HG02884 (cell line): ENCODE measurements around the gene CDH22.

Experiments
- ATAC-seq: cut with Tn5 transposase; IDR thresholded peaks from one replicate; pipeline ENCODE4 v1.9.1; 2021; ENCODE audit warnings: mild to moderate bottlenecking, moderate library complexity; ENCODE audit not compliant: unreplicated experiment

The CDH22 gene

DNA sequence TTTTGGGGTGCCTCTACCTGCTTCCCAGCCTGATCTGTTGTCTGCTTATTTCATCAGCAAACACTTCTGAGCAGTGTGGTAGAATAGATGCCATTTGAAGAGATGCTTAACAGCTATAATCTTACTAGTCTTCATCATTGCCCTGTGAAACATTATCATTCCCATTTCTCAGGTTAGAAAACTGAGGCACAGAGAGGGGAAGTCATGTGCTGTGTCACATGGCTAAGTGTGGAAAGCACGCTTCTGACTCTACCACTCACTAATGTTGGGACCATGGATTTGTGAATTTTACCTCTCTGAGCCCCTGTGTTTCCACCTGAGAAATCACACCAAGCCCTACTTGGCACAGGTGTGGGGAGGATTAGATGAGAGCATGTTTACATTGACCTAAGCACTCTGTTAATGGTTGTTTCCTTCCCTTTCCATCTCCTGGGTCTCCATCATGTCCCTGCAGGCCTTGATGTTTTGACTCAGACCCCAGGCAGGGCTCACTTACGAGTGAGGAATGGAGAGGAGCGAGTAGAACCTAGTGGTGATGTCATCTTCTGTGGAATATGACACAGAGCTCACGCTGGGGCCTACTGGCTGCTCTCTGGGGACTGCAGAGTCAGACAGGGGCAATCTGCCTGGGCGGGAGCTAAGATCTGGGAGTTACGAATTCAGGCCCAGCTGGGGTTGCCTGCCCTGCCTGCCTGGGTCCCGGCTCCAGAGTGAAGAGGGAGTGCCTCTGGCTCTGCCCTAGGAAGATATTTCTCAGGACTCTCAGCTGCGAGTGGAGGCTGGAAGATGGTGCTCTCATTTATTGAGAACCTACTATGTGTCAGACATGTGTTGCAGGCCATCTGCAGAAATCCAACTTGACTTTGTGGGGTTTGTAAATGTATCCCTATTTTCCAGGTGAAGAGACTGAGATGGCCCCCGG is 64.3 kb downstream of the CDH22 start:
- ATAC-seq, result no peak

- ATAC-seq, result no peak
Observed at GRCh38 chr20:46242390-46242789, 65.9 kb downstream of the CDH22 start.

GRCh38 chr20:46240881-46241280 is 67.4 kb downstream of the CDH22 start:
- ATAC-seq, result no peak

- ATAC-seq, result no peak
Observed at GRCh38 chr20:46240065-46240464, 68.2 kb downstream of the CDH22 start.

DNA sequence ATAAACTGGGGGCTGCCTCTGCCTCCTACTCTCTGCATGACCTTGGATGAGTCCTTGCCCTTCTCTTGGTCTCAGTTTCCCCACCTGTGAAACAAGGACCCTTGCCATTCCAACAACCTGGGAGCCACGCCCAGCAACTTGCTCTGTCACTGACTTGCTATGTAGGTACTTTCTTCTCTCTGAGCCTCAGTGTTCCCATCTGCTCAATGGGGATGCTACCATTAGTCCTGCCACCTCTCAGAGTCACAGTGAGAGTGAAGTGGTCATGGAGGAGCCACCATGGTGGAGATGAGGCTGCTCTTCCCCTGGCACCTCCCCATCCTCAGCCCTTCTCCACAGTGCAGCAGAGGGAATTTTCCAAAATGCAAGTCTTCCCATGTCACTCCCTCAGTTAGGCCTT is 70.6 kb downstream of the CDH22 start:
- ATAC-seq, result no peak

GRCh38 chr20:46237227-46237626 is 71.1 kb downstream of the CDH22 start:
- no peak for ATAC-seq

DNA sequence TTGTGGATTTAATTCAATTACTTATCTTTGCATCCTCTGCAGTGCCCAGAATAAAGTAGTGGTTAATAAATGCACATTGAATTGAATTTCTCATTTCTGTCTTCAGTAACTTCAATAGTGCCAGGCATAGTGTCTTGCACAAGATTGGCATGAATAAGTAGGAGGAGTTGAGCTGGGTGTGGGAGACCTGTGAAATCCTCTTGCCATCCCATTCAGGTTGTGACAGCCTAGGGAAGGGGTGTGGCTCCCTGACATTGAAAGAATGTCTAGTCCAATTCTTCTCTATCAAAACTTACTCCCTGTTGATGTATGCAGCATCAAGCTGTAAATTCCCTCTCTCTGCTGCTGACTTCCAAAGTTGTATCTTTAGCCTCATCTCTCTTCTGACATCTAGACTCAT is 73.2 kb downstream of the CDH22 start:
- no peak for ATAC-seq

DNA sequence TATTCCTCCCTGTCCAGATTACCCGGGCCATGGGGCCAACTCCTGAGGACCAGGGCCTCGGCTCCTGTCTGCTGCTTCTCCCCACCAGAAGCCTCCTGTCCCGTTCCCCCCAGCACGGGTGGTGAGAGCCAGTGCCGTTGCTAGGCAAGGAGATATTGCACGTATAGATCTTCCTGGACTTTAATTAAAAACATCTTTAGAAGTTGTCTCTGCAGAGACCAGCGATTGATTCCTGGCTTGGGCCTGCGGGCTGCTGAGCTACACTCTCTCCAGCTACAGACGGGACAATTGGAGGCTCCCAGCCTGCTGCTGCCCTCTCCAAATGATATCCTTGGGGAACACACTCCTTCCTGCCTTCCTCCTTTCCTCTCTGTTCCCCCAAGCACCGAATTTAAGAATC is 74.6 kb downstream of the CDH22 start:
- ATAC-seq, result no peak

DNA sequence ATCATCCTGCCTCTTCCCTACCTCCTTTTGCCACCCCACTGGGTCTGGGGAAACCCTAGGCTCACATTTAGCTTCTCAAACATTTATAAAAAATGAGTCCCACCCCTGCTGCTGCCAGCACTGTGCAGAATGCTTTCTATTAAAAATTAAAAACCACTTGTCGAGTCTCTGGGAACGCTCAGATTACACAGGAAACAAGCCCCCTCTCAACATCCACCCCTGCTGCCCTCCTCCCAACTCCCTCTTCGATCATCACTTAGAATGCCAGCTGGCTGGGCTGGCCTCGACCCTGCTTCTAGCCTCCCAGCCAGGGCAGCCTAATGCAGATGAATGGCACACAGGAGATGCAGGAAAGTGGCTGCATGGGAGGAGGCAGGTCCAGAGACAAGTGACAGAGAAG is 75.8 kb downstream of the CDH22 start:
- ATAC-seq, result no peak

- ATAC-seq, result no peak
Observed at GRCh38 chr20:46230801-46231282, 77.5 kb downstream of the CDH22 start.

DNA sequence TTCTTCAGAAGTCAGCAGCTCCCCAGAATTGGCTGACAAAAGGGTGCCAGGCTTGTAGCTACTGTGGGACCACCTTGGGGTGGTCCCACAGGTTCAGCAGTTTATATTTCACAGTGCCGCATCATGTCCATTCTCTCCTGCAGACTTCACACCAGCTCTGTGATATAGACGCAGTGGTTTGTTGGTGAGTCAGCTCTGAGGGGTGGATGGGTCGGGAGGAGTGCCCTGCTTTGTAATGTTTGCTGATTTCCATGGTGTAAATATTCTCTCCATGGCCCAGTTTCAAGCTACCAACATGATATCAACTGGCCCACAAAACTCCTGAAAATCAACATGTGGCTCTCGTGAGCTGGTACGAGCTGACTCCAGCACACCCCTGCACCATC is 78.2 kb downstream of the CDH22 start:
- ATAC-seq, result no peak

DNA sequence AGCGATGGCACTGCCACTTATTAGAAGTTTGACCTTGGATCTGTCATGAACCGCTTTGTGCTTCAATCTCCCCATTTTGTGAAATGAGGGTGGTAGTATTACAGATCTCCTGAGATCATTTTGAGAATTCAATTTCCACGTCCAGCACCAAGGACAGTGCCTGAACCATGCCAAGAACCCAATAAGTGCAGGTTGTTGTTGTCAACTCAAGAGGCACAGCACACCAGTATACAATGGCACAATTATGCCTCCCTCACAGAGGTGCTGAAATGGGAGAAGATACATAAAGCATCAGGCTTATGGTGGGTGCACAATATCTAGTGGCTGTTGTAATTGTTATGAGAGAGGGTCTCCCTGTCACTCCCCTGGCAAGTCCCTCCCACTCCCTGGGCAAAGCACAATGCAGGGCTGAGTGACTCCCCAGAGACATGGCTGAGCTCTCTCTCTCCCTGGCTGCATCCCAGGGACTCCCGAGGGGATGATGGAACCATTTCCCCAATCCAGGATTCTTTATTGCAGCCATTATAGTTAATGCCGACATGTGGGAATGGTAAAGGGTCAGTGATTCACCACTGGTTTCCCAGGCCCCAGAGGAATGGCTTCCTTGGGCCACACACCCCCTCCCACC is 78.7 kb downstream of the CDH22 start:
- no peak for ATAC-seq

DNA sequence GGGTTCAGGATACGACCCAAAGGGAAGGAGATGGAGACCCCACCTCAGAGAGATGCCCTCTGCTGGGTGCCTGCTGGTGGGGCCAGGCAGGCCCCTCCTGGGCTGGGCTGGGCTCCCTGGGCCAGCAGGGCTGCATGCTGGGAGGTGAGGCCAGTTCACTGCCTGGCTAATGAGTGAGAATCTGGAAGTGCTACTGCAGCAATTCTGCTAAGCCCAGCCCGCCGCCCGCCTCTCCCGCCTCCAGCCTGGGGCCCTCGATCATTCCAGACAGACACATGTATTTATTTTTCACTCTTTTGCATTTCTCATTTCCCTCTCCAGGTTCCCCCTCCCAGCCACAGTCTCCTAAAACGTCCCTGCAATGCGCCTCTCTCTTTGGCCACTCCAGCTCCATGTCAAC is 79.6 kb downstream of the CDH22 start:
- ATAC-seq, result no peak

GRCh38 chr20:46227272-46227767 is 81.0 kb downstream of the CDH22 start:
- no peak for ATAC-seq

DNA sequence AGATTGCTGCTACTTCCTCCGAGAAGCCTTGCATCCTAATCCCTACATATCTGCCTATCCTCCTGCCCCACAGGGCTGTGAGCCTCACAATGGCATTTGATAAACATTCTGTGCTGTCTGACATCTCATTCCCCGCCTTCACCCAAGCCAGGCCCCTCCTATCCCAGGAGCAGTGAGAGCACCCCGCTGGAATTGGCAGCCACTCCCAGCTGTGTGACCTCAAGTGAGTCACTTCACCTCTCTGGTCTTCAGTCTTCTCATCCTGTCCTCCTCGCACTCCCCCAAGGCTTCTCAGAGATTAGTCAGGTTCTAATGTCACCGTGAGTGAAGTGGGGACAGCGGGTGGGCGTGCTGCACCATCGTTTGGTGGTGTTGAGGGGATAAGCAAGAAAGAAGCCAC is 81.7 kb downstream of the CDH22 start:
- ATAC-seq, result no peak

GRCh38 chr20:46222521-46223007 is 85.7 kb downstream of the CDH22 start:
- ATAC-seq, result no peak

DNA sequence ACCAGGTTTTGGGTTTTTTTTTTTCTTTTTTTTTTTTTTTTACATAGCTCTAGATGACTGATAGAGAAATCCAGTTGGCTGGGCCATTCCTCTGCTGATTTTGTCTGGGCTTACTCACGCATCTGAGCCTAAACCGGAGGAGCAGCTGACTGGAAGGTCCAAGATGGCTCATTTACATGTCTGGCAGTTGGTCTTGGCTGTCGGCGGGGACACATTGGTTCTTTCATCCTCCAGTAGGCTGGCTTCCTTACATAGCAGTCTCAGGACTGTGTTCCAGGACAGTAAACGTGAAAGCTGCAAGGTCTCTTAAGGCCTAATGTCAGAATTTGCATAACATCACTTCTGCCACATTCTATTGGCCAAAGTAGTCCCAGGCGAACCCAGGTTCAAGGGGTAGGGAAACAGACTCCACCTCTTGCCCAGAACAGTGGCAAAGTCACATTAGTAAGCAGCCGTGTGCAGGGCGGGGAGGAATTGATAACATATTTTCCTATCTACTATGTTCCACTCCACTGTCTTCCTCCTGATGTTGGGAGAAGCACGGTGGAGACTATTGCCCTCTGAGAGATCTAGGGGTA is 87.0 kb downstream of the CDH22 start:
- no peak for ATAC-seq

DNA sequence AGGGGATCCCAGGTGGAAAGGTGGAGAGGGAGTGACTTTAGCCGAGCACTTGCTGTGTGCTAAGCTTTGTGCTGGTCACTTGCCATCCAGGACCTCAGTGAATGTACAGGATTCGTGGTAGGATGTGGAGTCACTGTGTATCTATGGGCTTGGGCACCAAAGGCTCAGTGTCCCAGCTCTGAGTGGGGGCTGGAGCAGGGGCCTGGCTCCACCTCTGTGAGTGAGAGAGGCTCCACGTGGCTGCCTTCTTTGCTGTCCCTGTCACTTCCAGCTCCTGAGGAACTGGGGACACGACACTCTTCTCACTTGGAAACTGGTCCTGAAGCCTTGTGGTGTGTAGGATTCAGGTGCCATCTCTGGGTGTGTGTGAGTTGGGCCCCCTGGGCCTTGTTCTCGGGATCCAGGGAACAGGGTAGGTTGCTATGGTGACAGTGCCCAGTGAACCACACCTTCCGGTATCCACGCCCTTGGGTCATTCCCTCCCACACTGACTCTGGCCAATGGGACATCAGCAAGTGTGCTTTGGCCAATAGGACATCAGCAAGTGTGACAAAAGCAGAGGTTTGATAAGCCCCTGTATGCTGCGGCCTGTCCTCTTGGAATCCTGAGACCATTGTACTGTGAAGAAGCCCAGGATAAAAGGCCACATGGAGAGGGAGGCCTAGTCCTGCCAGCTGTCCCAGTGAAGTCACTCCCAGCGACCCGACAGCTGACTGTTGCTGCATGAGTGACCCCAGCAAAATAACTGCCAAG is 87.7 kb downstream of the CDH22 start:
- no peak for ATAC-seq

GRCh38 chr20:46219920-46220319 is 88.4 kb downstream of the CDH22 start:
- no peak for ATAC-seq

DNA sequence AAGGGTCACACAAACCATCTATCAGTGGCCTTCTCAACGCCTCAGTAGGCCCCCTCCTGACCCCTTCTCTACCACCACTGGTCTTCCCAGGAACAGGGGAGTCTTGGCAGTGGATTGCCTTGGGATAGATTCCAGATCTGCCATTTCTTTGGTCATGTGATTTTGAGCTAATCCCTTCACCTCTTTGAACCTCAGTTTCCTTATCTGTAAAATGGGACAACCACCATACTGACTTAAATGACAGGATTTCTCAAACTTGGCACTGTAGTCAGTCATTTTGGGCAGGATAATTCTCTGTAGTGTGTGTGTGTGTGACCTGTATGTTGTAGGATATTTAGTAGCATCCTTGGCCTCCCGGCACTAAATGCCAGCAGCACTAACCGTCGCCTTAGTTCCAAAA is 89.1 kb downstream of the CDH22 start:
- ATAC-seq, result no peak

- ATAC-seq, result no peak
Observed at GRCh38 chr20:46218656-46219055, 89.6 kb downstream of the CDH22 start.
